ENCODE results near the gene TMEM169.

The TMEM169 gene

DNA sequence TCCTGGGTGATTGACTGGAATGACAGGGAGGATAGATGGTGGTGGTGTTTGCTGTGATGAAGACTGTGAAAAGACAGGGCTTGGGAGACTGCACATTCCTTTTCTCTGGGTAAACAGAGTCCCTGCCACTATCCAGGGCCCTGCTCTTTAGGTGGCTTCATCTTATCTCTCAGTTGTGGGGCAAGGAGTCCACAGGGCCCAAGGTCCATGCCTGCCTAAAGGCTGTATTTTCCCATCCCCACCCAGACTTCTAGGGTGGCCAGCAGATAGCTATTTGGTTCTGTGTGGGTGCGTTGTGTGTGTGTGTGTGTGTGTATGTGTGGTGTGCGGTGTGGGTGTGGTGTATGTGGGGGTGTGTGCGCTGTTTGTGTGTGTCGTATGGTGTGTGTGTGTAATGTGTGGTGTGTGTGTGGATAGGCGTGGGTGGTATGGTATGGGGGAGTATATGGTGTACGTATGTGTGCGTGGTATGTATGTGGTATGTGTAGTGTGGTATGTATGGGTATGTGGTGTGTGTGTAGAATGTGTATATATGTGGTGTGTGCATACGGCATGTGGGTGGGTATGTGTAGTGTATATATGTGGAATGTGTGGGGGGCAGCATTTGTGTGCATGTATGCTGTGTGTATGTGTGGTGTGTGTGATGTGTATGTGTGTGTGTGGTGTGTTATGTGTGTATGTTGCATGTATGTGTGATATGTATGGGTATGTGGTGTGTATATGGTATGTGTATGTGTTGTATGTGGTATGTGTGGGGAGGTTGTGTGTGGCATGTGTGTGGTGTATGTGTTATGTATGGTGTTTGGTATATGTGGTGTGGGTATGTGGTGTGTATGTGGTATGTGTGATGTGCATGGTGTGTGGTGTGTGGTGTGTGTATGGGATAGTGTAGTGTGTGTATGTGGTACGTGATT is 17.0 kb downstream of the TMEM169 start:
- Histone ChIP-seq H3K9me3 (ENCODE audit: low read length) (peaks cover 6% of the 10 kb centered on the region), H3K4me1 (ENCODE audit: insufficient read depth, low read length) (no peaks in the 10 kb centered on the region), H3K36me3 (ENCODE audit: insufficient read depth, low read length) (peaks cover 59% of the 10 kb centered on the region), H3K27me3 (ENCODE audit: insufficient read depth, low read length) (no peaks in the 10 kb centered on the region), H3K4me3 (ENCODE audit: low read length) (no peak overlapping the region), H2AFZ (ENCODE audit: low read depth, low read length) (no peak overlapping the region)

DNA sequence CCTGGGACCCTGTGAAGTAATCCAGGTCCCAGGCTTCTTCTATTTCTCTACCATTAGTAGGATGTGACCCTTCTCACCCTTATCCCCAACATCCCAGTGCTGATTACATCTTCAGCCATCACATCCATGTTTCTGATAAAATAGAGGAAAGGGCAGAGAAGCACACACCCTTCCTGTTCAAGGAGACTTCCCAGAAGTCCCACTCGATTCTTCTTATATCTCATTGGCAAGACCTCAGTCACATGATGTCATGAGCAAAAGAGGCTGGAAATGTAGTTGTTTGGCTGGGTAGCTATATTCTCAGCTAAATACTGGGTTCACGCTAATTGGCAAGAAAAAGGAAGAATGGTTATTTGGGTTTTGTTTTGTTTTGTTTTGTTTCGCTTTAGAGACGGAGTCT is 19.4 kb downstream of the TMEM169 start:
- H3K36me3 ChIP-seq (ENCODE audit: insufficient read depth, low read length): peaks cover 53% of the 10 kb centered on the region
- no peak overlapping the region for H2AFZ ChIP-seq (ENCODE audit: low read depth, low read length)
- H3K4me3 ChIP-seq (ENCODE audit: low read length): no peak overlapping the region
- H3K27me3 ChIP-seq (ENCODE audit: insufficient read depth, low read length): no peaks in the 10 kb centered on the region
- H3K9me3 ChIP-seq (ENCODE audit: low read length): peaks cover 6% of the 10 kb centered on the region
- peaks cover 17% of the 10 kb centered on the region for H3K4me1 ChIP-seq (ENCODE audit: insufficient read depth, low read length)

DNA sequence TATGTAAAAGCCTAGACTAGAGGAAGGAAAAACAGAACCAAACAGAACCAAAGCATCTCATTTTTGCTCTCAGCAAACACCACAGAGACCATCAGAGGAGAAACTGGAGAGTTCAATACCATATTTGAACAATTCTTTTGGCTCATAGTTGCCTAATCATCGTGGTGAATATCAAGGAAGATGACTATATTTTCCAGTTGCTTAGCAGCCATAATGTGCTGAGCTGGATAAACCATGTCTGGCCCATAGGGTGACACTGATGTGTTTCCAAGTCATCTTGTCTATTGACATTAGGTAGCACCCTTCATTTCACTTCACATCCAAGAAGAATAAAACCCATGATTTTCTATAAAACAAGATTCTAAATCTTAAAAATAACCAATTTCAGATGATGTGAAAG is 21.5 kb downstream of the TMEM169 start:
- H2AFZ ChIP-seq (ENCODE audit: low read depth, low read length): no peak overlapping the region
- no peak overlapping the region for H3K4me3 ChIP-seq (ENCODE audit: low read length)
- H3K4me1 ChIP-seq (ENCODE audit: insufficient read depth, low read length): peaks cover 26% of the 10 kb centered on the region
- peaks cover 6% of the 10 kb centered on the region for H3K9me3 ChIP-seq (ENCODE audit: low read length)
- H3K27me3 ChIP-seq (ENCODE audit: insufficient read depth, low read length): no peaks in the 10 kb centered on the region
- peaks cover 36% of the 10 kb centered on the region for H3K36me3 ChIP-seq (ENCODE audit: insufficient read depth, low read length)

DNA sequence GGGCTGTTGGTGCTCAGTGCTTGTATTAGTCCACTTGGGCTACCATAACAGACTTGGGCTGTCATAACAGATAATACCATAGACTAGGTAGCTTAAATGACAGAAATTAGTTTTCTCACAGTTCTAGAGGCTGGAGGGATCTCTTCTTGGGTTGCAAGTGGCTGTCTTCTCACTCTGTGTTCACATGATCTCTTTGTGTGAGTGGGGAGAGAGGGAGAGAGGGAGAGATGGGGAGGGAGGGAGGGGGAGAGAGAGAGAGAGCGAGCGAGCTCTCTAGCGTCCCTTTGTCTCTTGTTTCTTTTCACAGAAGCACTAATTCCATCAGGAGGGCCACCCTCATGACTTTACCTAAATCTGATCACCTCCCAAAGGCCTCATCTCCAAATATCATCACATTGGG is 23.0 kb downstream of the TMEM169 start:
- H3K36me3 ChIP-seq (ENCODE audit: insufficient read depth, low read length): peaks cover 22% of the 10 kb centered on the region
- H3K27me3 ChIP-seq (ENCODE audit: insufficient read depth, low read length): no peaks in the 10 kb centered on the region
- peak overlapping the region; percentile 68 for H2AFZ ChIP-seq (ENCODE audit: low read depth, low read length)
- H3K4me1 ChIP-seq (ENCODE audit: insufficient read depth, low read length): peaks cover 30% of the 10 kb centered on the region
- no peaks in the 10 kb centered on the region for H3K9me3 ChIP-seq (ENCODE audit: low read length)
- no peak overlapping the region for H3K4me3 ChIP-seq (ENCODE audit: low read length)

DNA sequence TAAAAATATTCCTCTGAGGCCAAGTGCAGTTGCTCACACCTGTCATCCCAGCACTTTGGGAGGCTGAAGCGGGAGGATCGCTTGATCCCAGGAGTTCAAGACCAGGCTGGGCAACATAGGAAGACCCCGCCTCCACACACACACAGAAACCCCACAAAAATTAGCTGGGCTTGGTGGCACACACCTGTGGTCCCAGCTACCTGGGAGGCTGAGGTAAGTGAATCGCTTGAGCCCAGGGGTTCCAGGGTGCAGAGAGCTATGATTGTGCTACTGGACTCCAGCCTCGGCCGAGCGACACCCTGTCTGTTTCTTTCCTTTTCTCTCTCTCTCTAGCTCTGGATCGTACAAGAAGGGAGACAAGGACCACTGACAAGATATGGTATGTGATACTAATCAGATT is 25.6 kb downstream of the TMEM169 start:
- Histone ChIP-seq H3K36me3 (ENCODE audit: insufficient read depth, low read length) (peaks cover 20% of the 10 kb centered on the region), H3K9me3 (ENCODE audit: low read length) (no peaks in the 10 kb centered on the region), H3K4me3 (ENCODE audit: low read length) (peak overlapping the region; percentile 75), H3K27me3 (ENCODE audit: insufficient read depth, low read length) (no peaks in the 10 kb centered on the region), H3K4me1 (ENCODE audit: insufficient read depth, low read length) (peaks cover 48% of the 10 kb centered on the region), H2AFZ (ENCODE audit: low read depth, low read length) (peak overlapping the region; percentile 42)

DNA sequence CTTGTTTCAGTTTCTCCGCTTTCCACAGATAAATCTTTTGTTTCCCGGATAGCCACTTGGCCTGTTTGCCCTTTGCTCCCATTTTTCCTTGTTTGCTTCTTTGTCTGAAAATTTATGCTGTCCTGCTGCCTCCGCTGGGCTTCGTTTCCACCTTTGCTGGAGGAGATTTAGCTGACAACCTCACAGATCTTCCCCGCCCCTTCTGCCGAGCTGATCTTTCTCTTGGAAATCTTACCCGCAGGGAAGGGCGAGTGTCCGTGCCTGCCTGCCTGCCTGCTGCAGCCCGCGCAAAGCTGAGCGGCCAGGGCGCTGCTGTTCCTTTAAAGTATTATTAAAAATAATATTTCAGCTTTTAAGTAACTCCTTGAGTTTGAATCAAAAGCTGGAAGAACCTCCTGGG is 26.0 kb downstream of the TMEM169 start:
- Histone ChIP-seq H3K4me3 (ENCODE audit: low read length) (peak overlapping the region; percentile 75), H3K4me1 (ENCODE audit: insufficient read depth, low read length) (peaks cover 48% of the 10 kb centered on the region), H3K27me3 (ENCODE audit: insufficient read depth, low read length) (no peaks in the 10 kb centered on the region), H3K9me3 (ENCODE audit: low read length) (no peaks in the 10 kb centered on the region), H3K36me3 (ENCODE audit: insufficient read depth, low read length) (peaks cover 22% of the 10 kb centered on the region), H2AFZ (ENCODE audit: low read depth, low read length) (peak overlapping the region; percentile 42)

DNA sequence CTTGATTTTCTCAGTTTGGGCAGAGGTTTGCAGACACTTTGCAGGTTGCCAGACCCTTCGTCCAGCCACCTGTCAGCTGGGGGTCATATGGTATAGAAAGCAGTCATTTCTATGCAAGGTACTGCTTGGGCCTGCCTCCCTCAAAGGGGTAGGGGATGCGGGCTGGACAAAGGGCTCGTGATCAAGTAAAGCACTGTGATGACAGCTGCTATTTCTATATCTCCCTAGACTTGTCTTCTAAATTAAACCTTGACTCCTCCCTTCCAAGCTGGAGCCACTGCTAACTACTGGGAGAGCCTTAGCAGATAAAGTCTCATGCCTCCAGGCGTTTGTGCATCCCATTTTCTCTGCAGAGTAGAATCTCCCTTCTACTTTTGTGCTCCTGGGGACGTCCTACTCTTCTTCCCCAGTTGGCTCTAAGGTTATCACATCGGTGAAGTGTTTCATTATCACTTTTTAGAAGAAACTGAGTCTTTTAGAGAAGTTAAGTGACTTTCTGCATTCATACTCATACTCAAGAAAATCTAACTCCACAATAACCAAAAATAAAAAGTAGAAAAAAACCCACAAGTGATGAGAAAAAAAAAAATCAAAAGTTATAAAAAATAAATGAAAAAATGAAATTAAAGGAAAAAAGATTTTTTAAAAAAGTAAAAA is 26.7 kb downstream of the TMEM169 start:
- H3K27me3 ChIP-seq (ENCODE audit: insufficient read depth, low read length): no peaks in the 10 kb centered on the region
- H2AFZ ChIP-seq (ENCODE audit: low read depth, low read length): no peak overlapping the region
- peak overlapping the region; percentile 75 for H3K4me3 ChIP-seq (ENCODE audit: low read length)
- peaks cover 48% of the 10 kb centered on the region for H3K4me1 ChIP-seq (ENCODE audit: insufficient read depth, low read length)
- no peaks in the 10 kb centered on the region for H3K9me3 ChIP-seq (ENCODE audit: low read length)
- H3K36me3 ChIP-seq (ENCODE audit: insufficient read depth, low read length): peaks cover 27% of the 10 kb centered on the region

DNA sequence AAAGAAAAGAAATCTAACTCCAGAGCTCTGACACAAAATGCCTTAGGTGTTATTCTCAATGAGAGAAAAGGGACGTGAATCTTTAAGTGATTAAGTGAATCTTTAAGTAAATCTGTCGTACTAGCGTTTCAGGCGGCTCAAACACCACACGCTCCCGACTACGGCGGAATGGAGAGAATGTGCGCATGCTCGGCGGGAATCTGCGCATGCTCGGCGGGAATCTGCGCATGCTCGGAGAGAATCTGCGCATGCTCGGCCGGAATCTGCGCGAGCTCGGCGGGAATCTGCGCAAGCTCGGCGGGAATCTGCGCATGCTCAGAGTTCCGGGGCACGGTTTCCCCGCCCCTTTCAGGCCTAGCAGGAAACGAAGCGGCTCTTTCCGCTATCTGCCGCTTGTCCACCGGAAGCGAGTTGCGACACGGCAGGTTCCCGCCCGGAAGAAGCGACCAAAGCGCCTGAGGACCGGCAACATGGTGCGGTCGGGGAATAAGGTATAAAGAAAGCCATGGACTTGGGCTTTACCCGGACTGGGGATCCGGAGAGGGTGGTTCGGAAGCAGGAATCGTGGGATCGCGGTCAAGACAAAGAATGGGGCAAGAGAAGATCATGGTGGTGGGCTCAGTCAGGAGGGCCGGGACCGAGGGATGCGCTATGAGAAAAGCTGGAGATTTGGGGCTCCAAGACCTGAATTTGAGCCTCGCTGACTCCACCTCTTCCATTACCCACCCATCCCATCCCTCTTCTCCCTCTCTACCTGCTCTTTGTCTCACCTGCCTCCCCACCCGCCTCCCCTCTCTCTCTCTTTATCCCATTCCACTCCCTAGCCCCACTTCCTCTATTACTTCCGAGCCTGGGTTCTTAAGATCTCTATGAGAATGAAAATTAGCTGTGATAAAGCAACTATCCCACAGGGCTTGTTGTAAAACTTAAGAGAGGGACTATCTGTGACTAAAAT is 27.5 kb downstream of the TMEM169 start, which contains the start of gene XRCC5:
TSS of gene XRCC5 (plus strand) at position 382 of the 955 bp plus-strand sequence. CDS start at position 471, 89 bp downstream.
- no peaks in the 10 kb centered on the region for H3K9me3 ChIP-seq (ENCODE audit: low read length)
- no peaks in the 10 kb centered on the region for H3K27me3 ChIP-seq (ENCODE audit: insufficient read depth, low read length)
- peaks cover 48% of the 10 kb centered on the region for H3K4me1 ChIP-seq (ENCODE audit: insufficient read depth, low read length)
- H2AFZ ChIP-seq (ENCODE audit: low read depth, low read length): no peak within 1 kb of the TSS
- H3K36me3 ChIP-seq (ENCODE audit: insufficient read depth, low read length): peaks cover 35% of the 10 kb centered on the region
- H3K4me3 ChIP-seq (ENCODE audit: low read length): peak within 1 kb of the TSS; percentile 75

DNA sequence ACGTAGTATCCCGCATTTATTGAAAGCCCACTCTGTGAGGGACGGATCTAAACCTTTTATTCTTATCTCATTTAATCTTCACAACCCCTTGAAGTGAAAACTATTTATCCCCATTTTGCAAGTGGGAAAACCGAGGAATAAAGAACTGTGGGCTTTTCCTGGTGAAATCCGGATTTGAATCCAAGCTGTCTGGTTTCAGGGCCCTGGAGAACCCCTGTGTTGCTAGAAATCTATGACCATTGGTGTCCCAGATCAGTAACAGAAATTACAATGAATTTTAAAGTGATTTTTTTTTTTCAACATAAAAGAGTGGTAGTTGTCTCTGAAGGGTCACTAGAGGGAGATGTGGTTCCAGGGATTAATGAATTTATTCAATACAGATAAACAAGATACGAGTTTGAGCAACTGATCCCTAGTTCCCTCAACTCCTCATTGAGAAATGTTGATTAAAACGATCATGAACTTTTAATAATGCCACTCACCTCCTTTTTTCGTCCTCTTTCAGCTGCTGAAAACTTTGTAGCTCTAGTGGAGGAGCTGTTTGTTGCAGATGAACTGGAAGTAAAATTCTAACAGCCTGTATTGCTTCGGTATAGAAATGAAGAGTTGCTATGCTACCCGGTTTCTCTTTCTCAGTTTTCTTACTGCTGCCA is 28.4 kb downstream of the TMEM169 start:
- Histone ChIP-seq H2AFZ (ENCODE audit: low read depth, low read length) (no peak overlapping the region), H3K36me3 (ENCODE audit: insufficient read depth, low read length) (peaks cover 38% of the 10 kb centered on the region), H3K4me3 (ENCODE audit: low read length) (peak overlapping the region; percentile 75), H3K9me3 (ENCODE audit: low read length) (no peaks in the 10 kb centered on the region), H3K27me3 (ENCODE audit: insufficient read depth, low read length) (no peaks in the 10 kb centered on the region), H3K4me1 (ENCODE audit: insufficient read depth, low read length) (peaks cover 46% of the 10 kb centered on the region)

DNA sequence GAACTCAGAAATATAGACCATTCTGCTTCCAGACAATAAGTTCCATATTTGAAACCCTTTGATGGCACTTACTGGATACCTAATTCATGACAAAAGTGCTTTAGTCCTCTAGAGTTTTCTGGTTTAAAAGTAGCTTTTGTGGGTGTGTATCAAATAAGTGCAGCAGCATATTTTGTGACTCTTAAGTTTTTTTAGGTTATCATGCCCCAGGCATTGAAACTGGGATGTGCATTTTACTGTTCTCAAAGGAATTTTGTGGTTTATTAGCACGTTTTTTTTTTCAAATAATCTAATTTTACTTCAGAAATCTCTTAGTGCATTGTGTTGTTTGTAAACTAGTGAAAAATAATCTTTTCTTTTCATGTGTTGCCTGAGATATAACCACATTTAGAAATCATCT is 28.9 kb downstream of the TMEM169 start:
- peaks cover 43% of the 10 kb centered on the region for H3K36me3 ChIP-seq (ENCODE audit: insufficient read depth, low read length)
- peak overlapping the region; percentile 75 for H3K4me3 ChIP-seq (ENCODE audit: low read length)
- H3K27me3 ChIP-seq (ENCODE audit: insufficient read depth, low read length): no peaks in the 10 kb centered on the region
- H3K9me3 ChIP-seq (ENCODE audit: low read length): no peaks in the 10 kb centered on the region
- H2AFZ ChIP-seq (ENCODE audit: low read depth, low read length): no peak overlapping the region
- H3K4me1 ChIP-seq (ENCODE audit: insufficient read depth, low read length): peaks cover 46% of the 10 kb centered on the region

DNA sequence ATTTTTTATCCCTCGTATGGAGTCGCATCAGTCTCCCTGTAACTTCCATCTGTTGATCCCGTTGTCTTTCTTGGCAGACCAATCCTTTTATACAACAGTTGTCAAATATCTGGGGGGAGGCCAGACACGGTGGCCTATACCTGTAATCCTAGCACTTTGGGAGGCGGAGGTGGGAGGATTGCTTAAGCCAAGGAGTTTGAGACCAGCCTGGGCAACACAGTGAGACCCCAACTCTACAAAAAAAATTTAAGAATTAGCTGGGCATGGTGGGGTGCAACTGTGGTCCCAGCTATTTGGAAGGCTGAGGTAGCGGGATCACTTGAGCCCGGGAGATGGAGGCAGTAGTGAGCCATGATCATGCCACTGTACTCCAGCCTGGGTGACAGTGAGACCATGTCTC is 29.4 kb downstream of the TMEM169 start:
- H3K4me1 ChIP-seq (ENCODE audit: insufficient read depth, low read length): peaks cover 48% of the 10 kb centered on the region
- H2AFZ ChIP-seq (ENCODE audit: low read depth, low read length): no peak overlapping the region
- no peaks in the 10 kb centered on the region for H3K27me3 ChIP-seq (ENCODE audit: insufficient read depth, low read length)
- H3K36me3 ChIP-seq (ENCODE audit: insufficient read depth, low read length): peaks cover 48% of the 10 kb centered on the region
- peak overlapping the region; percentile 75 for H3K4me3 ChIP-seq (ENCODE audit: low read length)
- H3K9me3 ChIP-seq (ENCODE audit: low read length): no peaks in the 10 kb centered on the region

DNA sequence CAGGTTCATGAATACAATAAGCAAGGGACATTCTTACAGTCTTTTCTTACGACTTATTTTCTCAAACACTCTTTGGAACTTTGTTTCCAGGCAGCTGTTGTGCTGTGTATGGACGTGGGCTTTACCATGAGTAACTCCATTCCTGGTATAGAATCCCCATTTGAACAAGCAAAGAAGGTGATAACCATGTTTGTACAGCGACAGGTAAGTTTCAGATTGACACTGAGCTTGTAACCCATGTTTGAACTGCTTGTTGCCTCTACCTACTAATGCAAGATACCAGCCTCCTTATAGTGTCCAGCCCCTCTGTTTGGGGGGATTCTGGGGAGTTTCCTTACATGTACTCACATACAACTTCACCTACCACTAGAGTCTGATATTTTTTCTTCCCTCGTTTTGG is 31.2 kb downstream of the TMEM169 start:
- Histone ChIP-seq H3K36me3 (ENCODE audit: insufficient read depth, low read length) (peaks cover 66% of the 10 kb centered on the region), H3K27me3 (ENCODE audit: insufficient read depth, low read length) (no peaks in the 10 kb centered on the region), H2AFZ (ENCODE audit: low read depth, low read length) (no peak overlapping the region), H3K9me3 (ENCODE audit: low read length) (no peaks in the 10 kb centered on the region), H3K4me1 (ENCODE audit: insufficient read depth, low read length) (peaks cover 48% of the 10 kb centered on the region), H3K4me3 (ENCODE audit: low read length) (no peak overlapping the region)

All from neuron (in vitro differentiated cells).